Liver (tissue), 9 donors: ENCODE measurements around the gene ZNF24. TPM values are rescaled to one million over a fixed set of nuclear protein-coding genes. Genes with fewer than 3 reads are reported as not detected.

Source experiments
- DNase-seq: peaks from one replicate; pipeline ENCODE4 v3.0.0-alpha.2; 2017; ENCODE audit warnings: low spot score
- H3K27ac ChIP-seq, 2 donors: one replicate each; pipeline ENCODE4 v1.7.0; 2013; ENCODE audit warnings: inconsistent platforms in 2 of 2, low read length in 2 of 2, control low read depth in 1 of 2, low read depth in 1 of 2, mild to moderate bottlenecking in 1 of 2
- H3K27me3 ChIP-seq, 4 donors: one replicate each; pipeline versions ENCODE4 v1.6.1 to v1.7.0; 2013; ENCODE audit warnings: low read length in 3 of 4, inconsistent platforms in 1 of 4, mild to moderate bottlenecking in 1 of 4, moderate library complexity in 1 of 4; ENCODE audit not compliant: control insufficient read depth in 4 of 4, insufficient read depth in 4 of 4
- H3K36me3 ChIP-seq, 4 donors: one replicate each; pipeline versions ENCODE4 v1.6.1 to v1.7.0; 2013; ENCODE audit warnings: low read length in 3 of 4, mild to moderate bottlenecking in 3 of 4, low read depth in 1 of 4, moderate library complexity in 1 of 4; ENCODE audit not compliant: control insufficient read depth in 4 of 4, insufficient read depth in 3 of 4
- H3K4me1 ChIP-seq, 4 donors: one replicate each; pipeline versions ENCODE4 v1.6.1 to v1.7.0; 2013; ENCODE audit warnings: low read length in 3 of 4, mild to moderate bottlenecking in 3 of 4, moderate library complexity in 1 of 4; ENCODE audit not compliant: control insufficient read depth in 4 of 4, insufficient read depth in 4 of 4
- H3K4me3 ChIP-seq, 3 donors: one replicate each; pipeline versions ENCODE4 v1.6.1 to v1.7.0; 2013; ENCODE audit warnings: low read length in 3 of 3, control low read depth in 1 of 3, low read depth in 1 of 3, mild to moderate bottlenecking in 1 of 3
- H3K9ac ChIP-seq, 2 donors: one replicate each; pipeline ENCODE4 v1.7.0; 2013; ENCODE audit warnings: low read length in 2 of 2, mild to moderate bottlenecking in 2 of 2, moderate library complexity in 2 of 2, control low read depth in 1 of 2, low read depth in 1 of 2
- H3K9me3 ChIP-seq, 4 donors: one replicate each; pipeline versions ENCODE4 v1.6.1 to v1.7.0; 2013; ENCODE audit warnings: low read length in 3 of 4; ENCODE audit not compliant: control insufficient read depth in 4 of 4
- EGR1 ChIP-seq, 2 donors: IDR thresholded peaks; 2 replicates each; pipeline ENCODE4 v1.6.1; 2016 to 2018; ENCODE audit warnings: antibody characterized with exemption in 2 of 2, low read depth in 2 of 2
- FOXA1 ChIP-seq: IDR thresholded peaks from 2 replicates; pipeline ENCODE4 v1.6.1; 2016; ENCODE audit warnings: antibody characterized with exemption
- FOXA2 ChIP-seq: IDR thresholded peaks from 2 replicates; pipeline ENCODE4 v1.6.1; 2016; ENCODE audit warnings: antibody characterized with exemption
- GABPA ChIP-seq, 2 donors: IDR thresholded peaks in 1 of 2; conservative IDR thresholded peaks in 1 of 2; 2 replicates each; pipeline ENCODE4 v1.6.1; 2016; ENCODE audit warnings: antibody characterized with exemption in 2 of 2, mild to moderate bottlenecking in 1 of 2, moderate library complexity in 1 of 2
- HNF4A ChIP-seq, 2 donors: conservative IDR thresholded peaks; 2 replicates each; pipeline ENCODE4 v1.6.1; 2016; ENCODE audit warnings: antibody characterized with exemption in 2 of 2, mild to moderate bottlenecking in 2 of 2
- HNF4G ChIP-seq: IDR thresholded peaks from 2 replicates; pipeline ENCODE4 v1.6.1; 2016; ENCODE audit warnings: antibody characterized with exemption
- JUND ChIP-seq, 2 donors: IDR thresholded peaks; 2 replicates each; pipeline ENCODE4 v1.6.1; 2016; ENCODE audit warnings: antibody characterized with exemption in 2 of 2
- NR2F2 ChIP-seq: IDR thresholded peaks from 2 replicates; pipeline ENCODE4 v1.6.1; 2016; ENCODE audit warnings: antibody characterized with exemption
- RAD21 ChIP-seq, 2 donors: IDR thresholded peaks; 2 replicates each; pipeline ENCODE4 v1.6.1; 2016; ENCODE audit warnings: antibody characterized with exemption in 2 of 2, mild to moderate bottlenecking in 2 of 2
- RXRA ChIP-seq, 2 donors: IDR thresholded peaks; 2 replicates each; pipeline ENCODE4 v1.6.1; 2017 to 2018; ENCODE audit warnings: antibody characterized with exemption in 2 of 2, mild to moderate bottlenecking in 1 of 2
- SP1 ChIP-seq: IDR thresholded peaks from 2 replicates; pipeline ENCODE4 v1.6.1; 2018; ENCODE audit warnings: antibody characterized with exemption, mild to moderate bottlenecking
- TAF1 ChIP-seq: conservative IDR thresholded peaks from 2 replicates; pipeline ENCODE4 v1.6.1; 2016; ENCODE audit warnings: antibody characterized with exemption, mild to moderate bottlenecking
- YY1 ChIP-seq: IDR thresholded peaks from 2 replicates; pipeline ENCODE4 v1.6.1; 2016; ENCODE audit warnings: antibody characterized with exemption, mild to moderate bottlenecking
- WGBS: extraction: QIAGEN DNeasy Blood & Tissue Kit; methylation state at CpG from one replicate; pipeline ENCODE4 v1.1.7; 2013; 5-methylcytosine and 5-hydroxymethylcytosine counted together
- polyA plus RNA-seq, 2 donors: library from polyadenylated mRNA; stranded (reverse) in 1 of 2; unstranded in 1 of 2; fragments of 200-250 nt in 1 of 2; fragments of >200 nt in 1 of 2; fragmentation: Nextera tagmentation in 1 of 2; extraction: Ambion mirVana in 1 of 2; gene quantifications; one replicate each; pipeline versions ENCODE4 v1.2.1 to v1.2.3, GENCODE V29; 2013 to 2015
- total RNA-seq, 2 donors: library from RNA; depleted of rRNA; stranded (reverse); fragments of >200 nt; gene quantifications; one replicate each; pipeline ENCODE4 v1.2.3, GENCODE V29; 2014
- TF ChIP-seq, protein P1 (sequence below): IDR thresholded peaks from 2 replicates; pipeline ENCODE4 v1.6.1; 2016; ENCODE audit warnings: antibody characterized with exemption, mild to moderate bottlenecking
- TF ChIP-seq, protein P2 (sequence below): IDR thresholded peaks from 2 replicates; pipeline ENCODE4 v1.6.1; 2016; ENCODE audit warnings: antibody characterized with exemption
- TF ChIP-seq, protein P3 (sequence below): IDR thresholded peaks from 2 replicates; pipeline ENCODE4 v1.6.1; 2016; ENCODE audit warnings: antibody characterized with exemption
- TF ChIP-seq, protein P4 (sequence below): IDR thresholded peaks from 2 replicates; pipeline ENCODE4 v1.6.1; 2016; ENCODE audit warnings: antibody characterized with exemption
- TF ChIP-seq, protein P5 (sequence below): fragments of 150-350 bp; IDR thresholded peaks from 2 replicates; pipeline ENCODE4 v1.5.1; 2017; ENCODE audit warnings: improper control_type of control experiment, low read depth, low read length; ENCODE audit not compliant: missing input control
- donor health status: healthy.
- donor health status: healthy.
- donor health status: healthy.
- donor health status: healthy.
- donor health status: healthy.

ZNF24 gene
- total RNA-seq (10 to 100 TPM; 28.6 to 30.3 TPM), polyA plus RNA-seq (10 to 100 TPM in 1 of 2 donors, 1 to 10 TPM in 1; 9.1 to 29.2 TPM)

DNA sequence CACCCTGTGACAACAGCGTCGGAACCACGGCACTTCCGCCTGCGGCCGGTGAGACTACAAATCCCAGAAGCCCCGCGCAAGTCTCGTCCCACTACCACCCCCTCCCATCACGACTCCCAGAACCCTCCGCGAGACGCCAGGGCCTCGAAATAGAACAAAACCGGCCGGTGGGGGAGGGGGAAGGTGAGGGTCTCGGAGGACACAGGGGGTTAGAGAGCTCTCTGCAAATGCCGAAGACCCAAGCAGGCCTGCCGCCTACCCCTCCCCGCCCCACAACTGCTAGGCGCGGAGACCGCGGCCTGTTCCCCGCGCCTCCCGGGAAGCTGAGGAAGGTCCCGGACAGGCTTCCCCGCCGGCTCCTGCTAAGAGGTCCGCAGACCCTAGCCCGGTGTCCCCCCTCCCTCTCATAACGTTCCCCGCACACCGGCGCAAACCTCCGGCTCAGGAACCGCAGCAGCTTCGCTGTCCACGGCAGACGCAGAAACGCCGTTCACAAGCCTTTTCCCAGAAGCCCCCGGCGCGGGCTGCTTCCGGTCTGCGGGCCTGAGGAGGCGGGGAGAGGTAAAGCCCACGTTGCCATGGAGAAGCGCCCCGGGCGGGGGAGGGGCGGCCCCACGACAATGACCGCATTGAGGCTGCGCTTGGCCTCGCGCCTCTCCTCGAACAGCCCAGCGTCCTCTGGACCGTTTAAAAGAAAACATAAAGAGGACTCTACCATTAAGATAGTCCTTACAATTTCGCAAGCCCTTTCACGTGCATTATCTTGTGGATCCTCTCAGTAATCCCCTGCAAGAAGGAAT lies at the start of gene ZNF24:
Gene ZNF24, minus strand, starts transcription at position 485 of the 800 bp plus-strand sequence. CDS start 3,770 bp downstream, outside the sequence.
- Histone ChIP-seq H3K9ac (peak within 1 kb of the TSS; percentile 61 to 97), H3K4me3 (peak within 1 kb of the TSS; percentile 56 to 87 (median 78)), H3K27me3 (no peaks in the 10 kb centered on the region), H3K27ac (peak within 1 kb of the TSS; percentile 99), H3K36me3 (peaks cover 5 to 15% (median 12%) of the 10 kb centered on the region in 4 donors), H3K9me3 (no peaks in the 10 kb centered on the region), H3K4me1 (peaks cover 6 to 45% (median 24%) of the 10 kb centered on the region in 4 donors)
- TF ChIP-seq HNF4G = no peak
- TF ChIP-seq, protein P1, sequence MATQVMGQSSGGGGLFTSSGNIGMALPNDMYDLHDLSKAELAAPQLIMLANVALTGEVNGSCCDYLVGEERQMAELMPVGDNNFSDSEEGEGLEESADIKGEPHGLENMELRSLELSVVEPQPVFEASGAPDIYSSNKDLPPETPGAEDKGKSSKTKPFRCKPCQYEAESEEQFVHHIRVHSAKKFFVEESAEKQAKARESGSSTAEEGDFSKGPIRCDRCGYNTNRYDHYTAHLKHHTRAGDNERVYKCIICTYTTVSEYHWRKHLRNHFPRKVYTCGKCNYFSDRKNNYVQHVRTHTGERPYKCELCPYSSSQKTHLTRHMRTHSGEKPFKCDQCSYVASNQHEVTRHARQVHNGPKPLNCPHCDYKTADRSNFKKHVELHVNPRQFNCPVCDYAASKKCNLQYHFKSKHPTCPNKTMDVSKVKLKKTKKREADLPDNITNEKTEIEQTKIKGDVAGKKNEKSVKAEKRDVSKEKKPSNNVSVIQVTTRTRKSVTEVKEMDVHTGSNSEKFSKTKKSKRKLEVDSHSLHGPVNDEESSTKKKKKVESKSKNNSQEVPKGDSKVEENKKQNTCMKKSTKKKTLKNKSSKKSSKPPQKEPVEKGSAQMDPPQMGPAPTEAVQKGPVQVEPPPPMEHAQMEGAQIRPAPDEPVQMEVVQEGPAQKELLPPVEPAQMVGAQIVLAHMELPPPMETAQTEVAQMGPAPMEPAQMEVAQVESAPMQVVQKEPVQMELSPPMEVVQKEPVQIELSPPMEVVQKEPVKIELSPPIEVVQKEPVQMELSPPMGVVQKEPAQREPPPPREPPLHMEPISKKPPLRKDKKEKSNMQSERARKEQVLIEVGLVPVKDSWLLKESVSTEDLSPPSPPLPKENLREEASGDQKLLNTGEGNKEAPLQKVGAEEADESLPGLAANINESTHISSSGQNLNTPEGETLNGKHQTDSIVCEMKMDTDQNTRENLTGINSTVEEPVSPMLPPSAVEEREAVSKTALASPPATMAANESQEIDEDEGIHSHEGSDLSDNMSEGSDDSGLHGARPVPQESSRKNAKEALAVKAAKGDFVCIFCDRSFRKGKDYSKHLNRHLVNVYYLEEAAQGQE = peak; percentile 40
- TF ChIP-seq JUND (IDR thresholded peaks at IDR 0.05) = peak; percentile 17 to 29
- TF ChIP-seq, protein P2, sequence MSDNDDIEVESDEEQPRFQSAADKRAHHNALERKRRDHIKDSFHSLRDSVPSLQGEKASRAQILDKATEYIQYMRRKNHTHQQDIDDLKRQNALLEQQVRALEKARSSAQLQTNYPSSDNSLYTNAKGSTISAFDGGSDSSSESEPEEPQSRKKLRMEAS = peak; percentile 8
- TF ChIP-seq, protein P3, sequence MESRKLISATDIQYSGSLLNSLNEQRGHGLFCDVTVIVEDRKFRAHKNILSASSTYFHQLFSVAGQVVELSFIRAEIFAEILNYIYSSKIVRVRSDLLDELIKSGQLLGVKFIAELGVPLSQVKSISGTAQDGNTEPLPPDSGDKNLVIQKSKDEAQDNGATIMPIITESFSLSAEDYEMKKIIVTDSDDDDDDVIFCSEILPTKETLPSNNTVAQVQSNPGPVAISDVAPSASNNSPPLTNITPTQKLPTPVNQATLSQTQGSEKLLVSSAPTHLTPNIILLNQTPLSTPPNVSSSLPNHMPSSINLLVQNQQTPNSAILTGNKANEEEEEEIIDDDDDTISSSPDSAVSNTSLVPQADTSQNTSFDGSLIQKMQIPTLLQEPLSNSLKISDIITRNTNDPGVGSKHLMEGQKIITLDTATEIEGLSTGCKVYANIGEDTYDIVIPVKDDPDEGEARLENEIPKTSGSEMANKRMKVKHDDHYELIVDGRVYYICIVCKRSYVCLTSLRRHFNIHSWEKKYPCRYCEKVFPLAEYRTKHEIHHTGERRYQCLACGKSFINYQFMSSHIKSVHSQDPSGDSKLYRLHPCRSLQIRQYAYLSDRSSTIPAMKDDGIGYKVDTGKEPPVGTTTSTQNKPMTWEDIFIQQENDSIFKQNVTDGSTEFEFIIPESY = peak; percentile 96
- peak in 1 of 2 donors; percentile 7 for TF ChIP-seq RAD21 (IDR thresholded peaks at IDR 0.05)
- peak; percentile 26 to 41 for TF ChIP-seq RXRA (IDR thresholded peaks at IDR 0.05)
- no peak for TF ChIP-seq NR2F2
- peak; percentile 56 for TF ChIP-seq SP1
- TF ChIP-seq FOXA1 = no peak
- peak; percentile 64 to 84 for TF ChIP-seq GABPA (IDR thresholded peaks at IDR 0.05 in 1 of 2, conservative IDR thresholded peaks at IDR 0.05 in 1 of 2)
- TF ChIP-seq FOXA2 = no peak
- TF ChIP-seq, protein P4, sequence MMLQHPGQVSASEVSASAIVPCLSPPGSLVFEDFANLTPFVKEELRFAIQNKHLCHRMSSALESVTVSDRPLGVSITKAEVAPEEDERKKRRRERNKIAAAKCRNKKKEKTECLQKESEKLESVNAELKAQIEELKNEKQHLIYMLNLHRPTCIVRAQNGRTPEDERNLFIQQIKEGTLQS = no peak
- TF ChIP-seq TAF1 = peak; percentile 13
- TF ChIP-seq, protein P5, sequence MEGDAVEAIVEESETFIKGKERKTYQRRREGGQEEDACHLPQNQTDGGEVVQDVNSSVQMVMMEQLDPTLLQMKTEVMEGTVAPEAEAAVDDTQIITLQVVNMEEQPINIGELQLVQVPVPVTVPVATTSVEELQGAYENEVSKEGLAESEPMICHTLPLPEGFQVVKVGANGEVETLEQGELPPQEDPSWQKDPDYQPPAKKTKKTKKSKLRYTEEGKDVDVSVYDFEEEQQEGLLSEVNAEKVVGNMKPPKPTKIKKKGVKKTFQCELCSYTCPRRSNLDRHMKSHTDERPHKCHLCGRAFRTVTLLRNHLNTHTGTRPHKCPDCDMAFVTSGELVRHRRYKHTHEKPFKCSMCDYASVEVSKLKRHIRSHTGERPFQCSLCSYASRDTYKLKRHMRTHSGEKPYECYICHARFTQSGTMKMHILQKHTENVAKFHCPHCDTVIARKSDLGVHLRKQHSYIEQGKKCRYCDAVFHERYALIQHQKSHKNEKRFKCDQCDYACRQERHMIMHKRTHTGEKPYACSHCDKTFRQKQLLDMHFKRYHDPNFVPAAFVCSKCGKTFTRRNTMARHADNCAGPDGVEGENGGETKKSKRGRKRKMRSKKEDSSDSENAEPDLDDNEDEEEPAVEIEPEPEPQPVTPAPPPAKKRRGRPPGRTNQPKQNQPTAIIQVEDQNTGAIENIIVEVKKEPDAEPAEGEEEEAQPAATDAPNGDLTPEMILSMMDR = no peak
- TF ChIP-seq HNF4A (conservative IDR thresholded peaks at IDR 0.05) = peak; percentile 19 to 31
- peak; percentile 37 to 45 for TF ChIP-seq EGR1 (IDR thresholded peaks at IDR 0.05; ENCODE audit: low read depth in 2 of 2)
- peak; percentile 79 for TF ChIP-seq YY1
- under 1% methylated on average over 64 of the region's 64 CpGs for WGBS
- peak; percentile 95 for DNase-seq
